Lower leg skin (tissue), 3 donors: ENCODE results near the gene WWTR1.

ENCODE experiments used
- CTCF ChIP-seq, 3 donors: fragments of 450-650 bp; IDR thresholded peaks; one replicate each; pipeline ENCODE4 v1.5.1; 2016; ENCODE audit warnings: antibody characterized with exemption in 3 of 3, mild to moderate bottlenecking in 3 of 3, moderate library complexity in 2 of 3
- POLR2A ChIP-seq, 2 donors: fragments of 450-650 bp; IDR thresholded peaks; one replicate each; pipeline ENCODE4 v1.6.1; 2016 to 2017; ENCODE audit warnings: antibody characterized with exemption in 2 of 2, mild to moderate bottlenecking in 1 of 2, moderate library complexity in 1 of 2

GRCh38 chr3:149480326-149481017 is 177.4 kb downstream of the WWTR1 start:
- TF ChIP-seq POLR2A (IDR thresholded peaks at IDR 0.05), result no peak
- no peak for TF ChIP-seq CTCF (IDR thresholded peaks at IDR 0.05)
